GM12878 (cell line): ENCODE results near the gene CCR1. TPM values are rescaled to one million over a fixed set of nuclear protein-coding genes. Genes with fewer than 3 reads are reported as not detected.

Experiments
- BHLHE40 ChIP-seq, 2 experiments: fragments of 450-650 bp in 1 of 2; IDR thresholded peaks; 2 replicates each; pipeline ENCODE4 v1.6.1; 2011 to 2017; ENCODE audit warnings: low read depth in 2 of 2, borderline replicate concordance in 1 of 2, improper control_type of control experiment in 1 of 2, low read length in 1 of 2, mild to moderate bottlenecking in 1 of 2
- BRCA1 ChIP-seq: IDR thresholded peaks from 2 replicates; pipeline ENCODE4 v1.6.1; 2011; ENCODE audit warnings: low read depth, low read length, improper control_type of control experiment
- CBX3 ChIP-seq: fragments of 200-600 bp; sonication (generic); IDR thresholded peaks from 2 replicates; pipeline ENCODE4 v1.6.1; 2016; ENCODE audit warnings: low read depth, borderline replicate concordance
- HDAC2 ChIP-seq: fragments of 200-600 bp; sonication (generic); IDR thresholded peaks from 2 replicates; pipeline ENCODE4 v1.6.1; 2017
- JUNB ChIP-seq: IDR thresholded peaks from 2 replicates; pipeline ENCODE4 v1.6.1; 2016; ENCODE audit warnings: antibody characterized with exemption, mild to moderate bottlenecking
- KAT2A ChIP-seq: conservative IDR thresholded peaks from 2 replicates; pipeline ENCODE4 v1.6.1; 2011; ENCODE audit warnings: low read depth, low read length; ENCODE audit not compliant: control insufficient read depth
- SMARCA5 ChIP-seq: fragments of 450-650 bp; IDR thresholded peaks from 2 replicates; pipeline ENCODE4 v1.6.1; 2017; ENCODE audit warnings: mild to moderate bottlenecking
- SP1 ChIP-seq: IDR thresholded peaks from one replicate; pipeline ENCODE4 v1.6.1; 2011; ENCODE audit warnings: low read depth, low read length
- ZBTB4 ChIP-seq: fragments of 450-650 bp; formaldehyde crosslinking; IDR thresholded peaks from 2 replicates; pipeline ENCODE4 v1.4.0; 2022; ENCODE audit warnings: mild to moderate bottlenecking, moderate library complexity
- polyA plus RNA-seq, 11 experiments: library from polyadenylated mRNA; depleted of rRNA in 4 of 11; unstranded in 6 of 11; stranded (reverse) in 5 of 11; fragments of >200 nt; fragmentation: Nextera tagmentation in 4 of 11; fragmentation: Illumina TruSeq in 1 of 11; extraction: Ambion mirVana in 4 of 11; extraction: Trizol in 1 of 11; gene quantifications; 1 replicate in 1 of 11; 2 replicates in 10 of 11; pipeline versions ENCODE4 v1.2.1 to v1.2.3, GENCODE V29; 2011 to 2016; ENCODE audit warnings: inconsistent platforms in 2 of 11, missing spikeins in 2 of 11, low read depth in 1 of 11
- total RNA-seq, 4 experiments: library from RNA; depleted of rRNA in 3 of 4; stranded (reverse); fragments of >200 nt in 3 of 4; fragmentation: Illumina TruSeq in 1 of 4; extraction: Trizol in 1 of 4; gene quantifications; 2 replicates each; pipeline versions ENCODE4 v1.2.1 to v1.2.3, GENCODE V29; 2013 to 2021
- TF ChIP-seq, protein P1 (sequence below): fragments of 450-650 bp; IDR thresholded peaks from 2 replicates; pipeline ENCODE4 v1.6.1; 2016; ENCODE audit warnings: mild to moderate bottlenecking, moderate library complexity, borderline replicate concordance
- TF ChIP-seq, protein P2 (sequence below), 3 experiments: IDR thresholded peaks in 2 of 3; conservative IDR thresholded peaks in 1 of 3; 2 replicates each; pipeline ENCODE4 v1.5.1; 2011; ENCODE audit warnings: low read depth in 3 of 3, low read length in 3 of 3, mild to moderate bottlenecking in 3 of 3, control low read depth in 2 of 3, moderate library complexity in 2 of 3, inconsistent platforms in 1 of 3, mixed read lengths in 1 of 3; ENCODE audit not compliant: control insufficient read depth in 2 of 3, insufficient read depth in 1 of 3; ENCODE audit errors: extremely low read depth in 1 of 3
- TF ChIP-seq, protein P3 (sequence below): fragments of 450-650 bp; IDR thresholded peaks from 2 replicates; pipeline ENCODE4 v1.6.1; 2017; ENCODE audit warnings: mild to moderate bottlenecking
- TF ChIP-seq, protein P4 (sequence below): fragments of 450-650 bp; IDR thresholded peaks from 2 replicates; pipeline ENCODE4 v1.6.1; 2017; ENCODE audit warnings: mild to moderate bottlenecking, moderate library complexity

The CCR1 gene
- total and polyA plus RNA-seq, 10 of the 15 experiments (the other 5 are each of a cell fraction or from before 2014, with no cell fraction given), result 2.3 to 11.0 (median 7.8) TPM

DNA sequence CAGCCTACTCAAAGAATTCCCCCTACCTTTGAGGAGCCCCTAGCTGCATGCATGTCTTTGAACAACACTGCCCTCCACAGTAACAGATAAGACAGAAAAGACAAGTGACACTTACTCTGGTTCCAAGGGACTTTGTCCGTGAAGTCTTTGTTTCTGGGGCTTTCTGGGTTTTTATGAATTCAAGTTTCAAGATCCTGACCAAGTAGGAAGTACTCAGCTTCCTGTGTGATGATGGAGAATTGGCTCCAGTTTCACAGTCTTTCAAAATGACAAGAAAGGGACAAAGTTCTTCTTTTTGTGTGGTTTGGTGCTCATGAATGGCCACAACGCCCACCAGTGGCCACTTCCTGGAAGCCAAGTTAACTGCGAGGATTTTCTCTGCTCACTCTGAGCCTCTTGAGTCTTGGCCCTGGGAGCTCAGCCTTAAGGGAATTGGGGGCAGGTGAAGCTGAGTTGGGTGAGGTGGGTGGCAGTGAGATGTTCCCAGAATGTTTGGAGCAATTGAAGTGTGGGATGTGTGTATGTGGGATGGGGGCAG is at the start of gene CCR1 (continued):
- TF ChIP-seq, protein P1, sequence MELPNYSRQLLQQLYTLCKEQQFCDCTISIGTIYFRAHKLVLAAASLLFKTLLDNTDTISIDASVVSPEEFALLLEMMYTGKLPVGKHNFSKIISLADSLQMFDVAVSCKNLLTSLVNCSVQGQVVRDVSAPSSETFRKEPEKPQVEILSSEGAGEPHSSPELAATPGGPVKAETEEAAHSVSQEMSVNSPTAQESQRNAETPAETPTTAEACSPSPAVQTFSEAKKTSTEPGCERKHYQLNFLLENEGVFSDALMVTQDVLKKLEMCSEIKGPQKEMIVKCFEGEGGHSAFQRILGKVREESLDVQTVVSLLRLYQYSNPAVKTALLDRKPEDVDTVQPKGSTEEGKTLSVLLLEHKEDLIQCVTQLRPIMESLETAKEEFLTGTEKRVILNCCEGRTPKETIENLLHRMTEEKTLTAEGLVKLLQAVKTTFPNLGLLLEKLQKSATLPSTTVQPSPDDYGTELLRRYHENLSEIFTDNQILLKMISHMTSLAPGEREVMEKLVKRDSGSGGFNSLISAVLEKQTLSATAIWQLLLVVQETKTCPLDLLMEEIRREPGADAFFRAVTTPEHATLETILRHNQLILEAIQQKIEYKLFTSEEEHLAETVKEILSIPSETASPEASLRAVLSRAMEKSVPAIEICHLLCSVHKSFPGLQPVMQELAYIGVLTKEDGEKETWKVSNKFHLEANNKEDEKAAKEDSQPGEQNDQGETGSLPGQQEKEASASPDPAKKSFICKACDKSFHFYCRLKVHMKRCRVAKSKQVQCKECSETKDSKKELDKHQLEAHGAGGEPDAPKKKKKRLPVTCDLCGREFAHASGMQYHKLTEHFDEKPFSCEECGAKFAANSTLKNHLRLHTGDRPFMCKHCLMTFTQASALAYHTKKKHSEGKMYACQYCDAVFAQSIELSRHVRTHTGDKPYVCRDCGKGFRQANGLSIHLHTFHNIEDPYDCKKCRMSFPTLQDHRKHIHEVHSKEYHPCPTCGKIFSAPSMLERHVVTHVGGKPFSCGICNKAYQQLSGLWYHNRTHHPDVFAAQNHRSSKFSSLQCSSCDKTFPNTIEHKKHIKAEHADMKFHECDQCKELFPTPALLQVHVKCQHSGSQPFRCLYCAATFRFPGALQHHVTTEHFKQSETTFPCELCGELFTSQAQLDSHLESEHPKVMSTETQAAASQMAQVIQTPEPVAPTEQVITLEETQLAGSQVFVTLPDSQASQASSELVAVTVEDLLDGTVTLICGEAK, result no peak
- TF ChIP-seq BRCA1 (no peak), SP1 (peak; percentile 9), ZBTB4 (CRISPR knock-in tag) (no peak), HDAC2 (no peak), SMARCA5 (no peak), JUNB (peak; percentile 69), BHLHE40 (IDR thresholded peaks at IDR 0.05; ENCODE audit: borderline replicate concordance in 1 of 2, low read depth in 2 of 2, low read length in 1 of 2) (peak; percentile 30 to 59; a peak in 1 of 4 replicates), KAT2A (no peak), CBX3 (no peak)
- TF ChIP-seq, protein P2, sequence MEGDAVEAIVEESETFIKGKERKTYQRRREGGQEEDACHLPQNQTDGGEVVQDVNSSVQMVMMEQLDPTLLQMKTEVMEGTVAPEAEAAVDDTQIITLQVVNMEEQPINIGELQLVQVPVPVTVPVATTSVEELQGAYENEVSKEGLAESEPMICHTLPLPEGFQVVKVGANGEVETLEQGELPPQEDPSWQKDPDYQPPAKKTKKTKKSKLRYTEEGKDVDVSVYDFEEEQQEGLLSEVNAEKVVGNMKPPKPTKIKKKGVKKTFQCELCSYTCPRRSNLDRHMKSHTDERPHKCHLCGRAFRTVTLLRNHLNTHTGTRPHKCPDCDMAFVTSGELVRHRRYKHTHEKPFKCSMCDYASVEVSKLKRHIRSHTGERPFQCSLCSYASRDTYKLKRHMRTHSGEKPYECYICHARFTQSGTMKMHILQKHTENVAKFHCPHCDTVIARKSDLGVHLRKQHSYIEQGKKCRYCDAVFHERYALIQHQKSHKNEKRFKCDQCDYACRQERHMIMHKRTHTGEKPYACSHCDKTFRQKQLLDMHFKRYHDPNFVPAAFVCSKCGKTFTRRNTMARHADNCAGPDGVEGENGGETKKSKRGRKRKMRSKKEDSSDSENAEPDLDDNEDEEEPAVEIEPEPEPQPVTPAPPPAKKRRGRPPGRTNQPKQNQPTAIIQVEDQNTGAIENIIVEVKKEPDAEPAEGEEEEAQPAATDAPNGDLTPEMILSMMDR (IDR thresholded peaks at IDR 0.05 in 2 of 3, conservative IDR thresholded peaks at IDR 0.05 in 1 of 3; ENCODE audit: control insufficient read depth in 2 of 3, extremely low read depth in 1 of 3, insufficient read depth in 1 of 3, low read depth in 3 of 3, low read length in 3 of 3), result peak; percentile 66 to 86 (median 75)
- TF ChIP-seq, protein P3, sequence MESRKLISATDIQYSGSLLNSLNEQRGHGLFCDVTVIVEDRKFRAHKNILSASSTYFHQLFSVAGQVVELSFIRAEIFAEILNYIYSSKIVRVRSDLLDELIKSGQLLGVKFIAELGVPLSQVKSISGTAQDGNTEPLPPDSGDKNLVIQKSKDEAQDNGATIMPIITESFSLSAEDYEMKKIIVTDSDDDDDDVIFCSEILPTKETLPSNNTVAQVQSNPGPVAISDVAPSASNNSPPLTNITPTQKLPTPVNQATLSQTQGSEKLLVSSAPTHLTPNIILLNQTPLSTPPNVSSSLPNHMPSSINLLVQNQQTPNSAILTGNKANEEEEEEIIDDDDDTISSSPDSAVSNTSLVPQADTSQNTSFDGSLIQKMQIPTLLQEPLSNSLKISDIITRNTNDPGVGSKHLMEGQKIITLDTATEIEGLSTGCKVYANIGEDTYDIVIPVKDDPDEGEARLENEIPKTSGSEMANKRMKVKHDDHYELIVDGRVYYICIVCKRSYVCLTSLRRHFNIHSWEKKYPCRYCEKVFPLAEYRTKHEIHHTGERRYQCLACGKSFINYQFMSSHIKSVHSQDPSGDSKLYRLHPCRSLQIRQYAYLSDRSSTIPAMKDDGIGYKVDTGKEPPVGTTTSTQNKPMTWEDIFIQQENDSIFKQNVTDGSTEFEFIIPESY, result no peak
- TF ChIP-seq, protein P4, sequence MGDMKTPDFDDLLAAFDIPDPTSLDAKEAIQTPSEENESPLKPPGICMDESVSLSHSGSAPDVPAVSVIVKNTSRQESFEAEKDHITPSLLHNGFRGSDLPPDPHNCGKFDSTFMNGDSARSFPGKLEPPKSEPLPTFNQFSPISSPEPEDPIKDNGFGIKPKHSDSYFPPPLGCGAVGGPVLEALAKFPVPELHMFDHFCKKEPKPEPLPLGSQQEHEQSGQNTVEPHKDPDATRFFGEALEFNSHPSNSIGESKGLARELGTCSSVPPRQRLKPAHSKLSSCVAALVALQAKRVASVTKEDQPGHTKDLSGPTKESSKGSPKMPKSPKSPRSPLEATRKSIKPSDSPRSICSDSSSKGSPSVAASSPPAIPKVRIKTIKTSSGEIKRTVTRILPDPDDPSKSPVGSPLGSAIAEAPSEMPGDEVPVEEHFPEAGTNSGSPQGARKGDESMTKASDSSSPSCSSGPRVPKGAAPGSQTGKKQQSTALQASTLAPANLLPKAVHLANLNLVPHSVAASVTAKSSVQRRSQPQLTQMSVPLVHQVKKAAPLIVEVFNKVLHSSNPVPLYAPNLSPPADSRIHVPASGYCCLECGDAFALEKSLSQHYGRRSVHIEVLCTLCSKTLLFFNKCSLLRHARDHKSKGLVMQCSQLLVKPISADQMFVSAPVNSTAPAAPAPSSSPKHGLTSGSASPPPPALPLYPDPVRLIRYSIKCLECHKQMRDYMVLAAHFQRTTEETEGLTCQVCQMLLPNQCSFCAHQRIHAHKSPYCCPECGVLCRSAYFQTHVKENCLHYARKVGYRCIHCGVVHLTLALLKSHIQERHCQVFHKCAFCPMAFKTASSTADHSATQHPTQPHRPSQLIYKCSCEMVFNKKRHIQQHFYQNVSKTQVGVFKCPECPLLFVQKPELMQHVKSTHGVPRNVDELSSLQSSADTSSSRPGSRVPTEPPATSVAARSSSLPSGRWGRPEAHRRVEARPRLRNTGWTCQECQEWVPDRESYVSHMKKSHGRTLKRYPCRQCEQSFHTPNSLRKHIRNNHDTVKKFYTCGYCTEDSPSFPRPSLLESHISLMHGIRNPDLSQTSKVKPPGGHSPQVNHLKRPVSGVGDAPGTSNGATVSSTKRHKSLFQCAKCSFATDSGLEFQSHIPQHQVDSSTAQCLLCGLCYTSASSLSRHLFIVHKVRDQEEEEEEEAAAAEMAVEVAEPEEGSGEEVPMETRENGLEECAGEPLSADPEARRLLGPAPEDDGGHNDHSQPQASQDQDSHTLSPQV, result no peak
